ENCODE data around the gene NEK4.

The NEK4 gene

GRCh38 chr3:52710512-52710911 lies 60.2 kb downstream of the NEK4 start:
- Histone ChIP-seq H3K27me3 (replicated peaks; ENCODE audit: insufficient read depth, low read length) (no peaks in the 10 kb centered on the region), H3K9me3 (replicated peaks; ENCODE audit: insufficient read depth, low read length) (no peaks in the 10 kb centered on the region), H3K9me2 (replicated peaks; ENCODE audit: insufficient read depth, low read length) (no peaks in the 10 kb centered on the region), H2AFZ (ENCODE audit: low read length) (no peak overlapping the region), H3K9ac (ENCODE audit: low read length) (peak overlapping the region; percentile 34), H3K4me3 (ENCODE audit: low read length) (peak overlapping the region; percentile 46), H3K36me3 (replicated peaks; ENCODE audit: insufficient read depth, low read length) (no peaks in the 10 kb centered on the region), H3K4me1 (ENCODE audit: low read length) (peaks cover 40% of the 10 kb centered on the region), H3F3A (ENCODE audit: insufficient read depth, low read length) (peaks cover 55% of the 10 kb centered on the region), H4K20me1 (ENCODE audit: insufficient read depth, low read length) (no peaks in the 10 kb centered on the region), H3K79me2 (ENCODE audit: low read length) (peaks cover 21% of the 10 kb centered on the region), H3K4me2 (ENCODE audit: low read depth, low read length) (peak overlapping the region; percentile 88), H3K27ac (ENCODE audit: low read length) (peak overlapping the region; percentile 85; the same call in 1 of the 2 replicates)
- peak; percentile 81 for DNase-seq
- TF ChIP-seq EZH2 (optimal IDR thresholded peaks at IDR 0.05; ENCODE audit: low read depth, low read length) = no peak

GRCh38 chr3:52707585-52707984 lies 63.2 kb downstream of the NEK4 start:
- H3F3A ChIP-seq (ENCODE audit: insufficient read depth, low read length) = peaks cover 68% of the 10 kb centered on the region
- H3K36me3 ChIP-seq (replicated peaks; ENCODE audit: insufficient read depth, low read length) = no peaks in the 10 kb centered on the region
- H3K9me3 ChIP-seq (replicated peaks; ENCODE audit: insufficient read depth, low read length) = no peaks in the 10 kb centered on the region
- H3K4me2 ChIP-seq (ENCODE audit: low read depth, low read length) = peak overlapping the region; percentile 98
- TF ChIP-seq EZH2 (optimal IDR thresholded peaks at IDR 0.05; ENCODE audit: low read depth, low read length) (no peak), EZH2phosphoT487 (IDR thresholded peaks at IDR 0.05; ENCODE audit: low read length) (no peak), CTCF (IDR thresholded peaks at IDR 0.05; ENCODE audit: low read length) (no peak)
- no peaks in the 10 kb centered on the region for H3K9me2 ChIP-seq (replicated peaks; ENCODE audit: insufficient read depth, low read length)
- H3K4me1 ChIP-seq (ENCODE audit: low read length) = peaks cover 46% of the 10 kb centered on the region
- H3K79me2 ChIP-seq (ENCODE audit: low read length) = peaks cover 50% of the 10 kb centered on the region
- peak; percentile 89 for DNase-seq
- H4K20me1 ChIP-seq (ENCODE audit: insufficient read depth, low read length) = no peaks in the 10 kb centered on the region
- H2AFZ ChIP-seq (ENCODE audit: low read length) = no peak overlapping the region
- H3K27ac ChIP-seq (ENCODE audit: low read length) = peak overlapping the region; percentile 85
- H3K4me3 ChIP-seq (ENCODE audit: low read length) = peak overlapping the region; percentile 98
- peak overlapping the region; percentile 99 for H3K9ac ChIP-seq (ENCODE audit: low read length)
- H3K27me3 ChIP-seq (replicated peaks; ENCODE audit: insufficient read depth, low read length) = no peaks in the 10 kb centered on the region

GRCh38 chr3:52705688-52706686 lies 64.8 kb downstream of the NEK4 start, which contains the start of the genes GLT8D1 and SPCS1:
Gene GLT8D1 (minus strand): TSS chr3:52705791. CDS start chr3:52700460, 5,331 bp downstream.
Gene SPCS1 (plus strand): TSS chr3:52706106. CDS start chr3:52706247, 141 bp downstream.
- no peaks in the 10 kb centered on the region for H3K36me3 ChIP-seq (replicated peaks; ENCODE audit: insufficient read depth, low read length)
- H3K9me3 ChIP-seq (replicated peaks; ENCODE audit: insufficient read depth, low read length) = no peaks in the 10 kb centered on the region
- peak within 1 kb of the TSS; percentile 65 for H2AFZ ChIP-seq (ENCODE audit: low read length)
- peak; percentile 89 for DNase-seq
- no peaks in the 10 kb centered on the region for H3K27me3 ChIP-seq (replicated peaks; ENCODE audit: insufficient read depth, low read length)
- H4K20me1 ChIP-seq (ENCODE audit: insufficient read depth, low read length) = no peaks in the 10 kb centered on the region
- peaks cover 36% of the 10 kb centered on the region for H3K4me1 ChIP-seq (ENCODE audit: low read length)
- no peaks in the 10 kb centered on the region for H3K9me2 ChIP-seq (replicated peaks; ENCODE audit: insufficient read depth, low read length)
- H3K79me2 ChIP-seq (ENCODE audit: low read length) = peaks cover 66% of the 10 kb centered on the region
- peaks cover 64% of the 10 kb centered on the region for H3F3A ChIP-seq (ENCODE audit: insufficient read depth, low read length)
- peak within 1 kb of the TSS; percentile 99 for H3K9ac ChIP-seq (ENCODE audit: low read length)
- H3K4me2 ChIP-seq (ENCODE audit: low read depth, low read length) = peak within 1 kb of the TSS; percentile 98
- H3K4me3 ChIP-seq (ENCODE audit: low read length) = peak within 1 kb of the TSS; percentile 98
- H3K27ac ChIP-seq (ENCODE audit: low read length) = peak within 1 kb of the TSS; percentile 85
- TF ChIP-seq CTCF (IDR thresholded peaks at IDR 0.05; ENCODE audit: low read length) (no peak), EZH2 (optimal IDR thresholded peaks at IDR 0.05; ENCODE audit: low read depth, low read length) (no peak), EZH2phosphoT487 (IDR thresholded peaks at IDR 0.05; ENCODE audit: low read length) (no peak)

Measured in MM.1S (cell line).